Activated T-helper 1 cell treated with anti-CD3 and anti-CD28 coated beads, Interleukin-2, amount 50 U/mL, for 16 hours (primary cell): ENCODE measurements around the gene DOCK1.

Experiments
- DNase-seq, 2 donors: peaks; one replicate each; pipeline ENCODE4 v3.0.0-alpha.2; 2020; ENCODE audit warnings: low read depth in 1 of 2, low spot score in 1 of 2

DOCK1 gene

DNA sequence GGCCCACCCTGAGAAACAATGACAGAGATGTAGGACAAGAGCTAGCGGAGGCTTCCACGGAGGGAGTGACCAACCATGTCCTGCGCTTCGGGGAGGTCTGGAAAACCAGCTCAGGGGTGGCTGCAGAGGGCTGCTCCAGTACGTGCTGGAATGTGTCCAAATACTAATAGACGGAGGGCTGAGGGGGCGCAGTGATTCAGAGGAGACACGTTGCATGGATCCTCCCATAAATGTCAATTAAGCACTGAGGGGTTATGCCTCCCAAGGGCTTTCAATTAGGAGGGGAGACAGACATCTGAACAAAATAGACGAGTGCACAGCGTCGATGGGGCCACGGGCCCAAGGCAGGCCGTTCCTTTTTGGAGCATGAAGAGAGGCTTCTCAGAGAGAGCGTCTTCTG is 592.9 kb downstream of the DOCK1 start:
- DNase-seq: no peak

DNA sequence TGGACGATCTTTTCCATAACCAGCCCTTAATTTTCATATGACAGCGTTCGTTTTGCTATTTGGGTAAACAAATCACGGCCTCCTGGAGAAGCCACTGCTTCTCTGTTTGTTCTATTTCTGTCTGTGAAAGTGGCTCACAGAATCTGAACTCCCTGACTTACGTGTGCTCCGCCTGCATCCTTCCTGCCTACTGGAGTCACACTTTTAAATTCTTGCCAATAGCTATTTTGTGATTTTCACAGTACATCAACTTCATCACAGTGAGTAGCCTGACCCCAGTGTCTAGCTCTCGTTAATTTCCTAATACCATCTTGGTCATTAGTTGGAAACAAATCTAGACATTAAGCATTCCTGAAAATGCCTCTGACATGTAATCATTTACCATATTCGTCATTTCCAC is 594.9 kb downstream of the DOCK1 start:
- no peak for DNase-seq
